Keratinocyte (primary cell): ENCODE data around the gene NECAP2. TPM values are rescaled to one million over a fixed set of nuclear protein-coding genes. Genes with fewer than 3 reads are reported as not detected.
A peak's percentile ranks its signal among the peaks of the same experiment; 100 is the strongest.

ENCODE experiments used
- DNase-seq: peaks from one replicate; pipeline ENCODE4 v3.0.0-alpha.2; 2011; ENCODE audit warnings: low read depth, missing footprints, low spot score
- FAIRE-seq: peaks from 2 replicates; lab custom pipeline; 2011; peaks lifted over from hg19 to GRCh38; lab: Jason Lieb, UNC
- H2AFZ ChIP-seq: 2 replicates; pipeline ENCODE4 v1.6.0; 2012; ENCODE audit warnings: low read length, control low read depth, inconsistent platforms; ENCODE audit not compliant: control insufficient read depth
- H3K27ac ChIP-seq: 2 replicates; pipeline ENCODE4 v1.5.1; 2011; ENCODE audit warnings: low read length; ENCODE audit not compliant: control insufficient read depth, insufficient read depth
- H3K27me3 ChIP-seq: 3 replicates; pipeline ENCODE4 v1.6.0; 2011; ENCODE audit warnings: low read length; ENCODE audit not compliant: control insufficient read depth, insufficient read depth; ENCODE audit errors: extremely low read depth
- H3K36me3 ChIP-seq, 2 experiments: 2 replicates in 1 of 2; 3 replicates in 1 of 2; pipeline ENCODE4 v1.5.1; 2011; ENCODE audit warnings: low read length in 2 of 2, mild to moderate bottlenecking in 1 of 2; ENCODE audit not compliant: control insufficient read depth in 2 of 2, insufficient read depth in 2 of 2; ENCODE audit errors: extremely low read depth in 1 of 2
- H3K4me1 ChIP-seq: 3 replicates; pipeline ENCODE4 v1.5.1; 2011; ENCODE audit warnings: low read length; ENCODE audit not compliant: control insufficient read depth, insufficient read depth; ENCODE audit errors: extremely low read depth
- H3K4me2 ChIP-seq: 3 replicates; pipeline ENCODE4 v1.6.0; 2011; ENCODE audit warnings: low read depth, low read length; ENCODE audit not compliant: control insufficient read depth, insufficient read depth; ENCODE audit errors: extremely low read depth
- H3K4me3 ChIP-seq, 3 experiments: fragments of 200-600 bp in 1 of 3; sonication (generic) in 1 of 3; 2 replicates in 2 of 3; 3 replicates in 1 of 3; pipeline ENCODE4 v1.5.1; 2011 to 2016; ENCODE audit warnings: low read length in 3 of 3, mild to moderate bottlenecking in 3 of 3, control low read depth in 2 of 3, inconsistent platforms in 1 of 3, low read depth in 1 of 3, mixed read lengths in 1 of 3, mixed run types in 1 of 3, moderate library complexity in 1 of 3; ENCODE audit not compliant: control insufficient read depth in 2 of 3, insufficient read depth in 2 of 3; ENCODE audit errors: extremely low read depth in 1 of 3
- H3K79me2 ChIP-seq: 2 replicates; pipeline ENCODE4 v1.6.0; 2012; ENCODE audit warnings: low read length; ENCODE audit not compliant: control insufficient read depth, insufficient read depth
- H3K9ac ChIP-seq: 3 replicates; pipeline ENCODE4 v1.6.0; 2011; ENCODE audit warnings: low read length; ENCODE audit not compliant: control insufficient read depth, insufficient read depth; ENCODE audit errors: extremely low read depth
- H3K9me1 ChIP-seq: 3 replicates; pipeline ENCODE4 v1.6.0; 2011; ENCODE audit warnings: low read length; ENCODE audit not compliant: control insufficient read depth, insufficient read depth; ENCODE audit errors: extremely low read depth
- H3K9me3 ChIP-seq: 2 replicates; pipeline ENCODE4 v1.5.1; 2012; ENCODE audit warnings: low read depth, low read length; ENCODE audit not compliant: control insufficient read depth
- H4K20me1 ChIP-seq: 3 replicates; pipeline ENCODE4 v1.6.0; 2011; ENCODE audit warnings: low read length; ENCODE audit not compliant: control insufficient read depth, insufficient read depth; ENCODE audit errors: extremely low read depth
- EZH2 ChIP-seq: IDR thresholded peaks from one replicate; pipeline ENCODE4 v1.6.1; 2012; ENCODE audit warnings: inconsistent platforms, mild to moderate bottlenecking, low read length, moderate library complexity
- dilution Hi-C: fragments of 300-500 bp; cut with MboI; formaldehyde crosslinking; loops from one replicate; pipeline ENCODE4 v1.7.0; 2020; ENCODE audit warnings: low sequenced_read_pairs; ENCODE audit not compliant: extremely low pct_ligation_motif_present
- polyA minus RNA-seq, 3 experiments: library from RNA; depleted of rRNA, polyadenylated mRNA; stranded (reverse); fragments of >200 nt; gene quantifications; 1 replicate in 1 of 3; 2 replicates in 1 of 3; 3 replicates in 1 of 3; pipeline ENCODE4 v1.2.3, GENCODE V29; 2011
- polyA plus RNA-seq, 5 experiments: library from polyadenylated mRNA; depleted of rRNA in 3 of 5; stranded (reverse) in 3 of 5; stranded (forward) in 1 of 5; unstranded in 1 of 5; fragments of >200 nt; gene quantifications; 1 replicate in 1 of 5; 2 replicates in 3 of 5; 3 replicates in 1 of 5; pipeline versions ENCODE4 v1.2.1 to v1.2.3, GENCODE V29; 2011 to 2012; ENCODE audit warnings: missing spikeins in 2 of 5, low read depth in 1 of 5, low replicate concordance in 1 of 5
- TF ChIP-seq, protein P1 (sequence below), 3 experiments: IDR thresholded peaks in 1 of 3; conservative IDR thresholded peaks in 1 of 3; optimal IDR thresholded peaks in 1 of 3; 2 replicates in 2 of 3; 3 replicates in 1 of 3; pipeline versions ENCODE3 to v1.5.1; 2011; ENCODE audit warnings: low read length in 3 of 3, mild to moderate bottlenecking in 3 of 3, moderate library complexity in 2 of 3, control low read depth in 1 of 3, inconsistent platforms in 1 of 3; ENCODE audit not compliant: insufficient read depth in 2 of 3; ENCODE audit errors: extremely low read depth in 1 of 3

Gene NECAP2, protein sequence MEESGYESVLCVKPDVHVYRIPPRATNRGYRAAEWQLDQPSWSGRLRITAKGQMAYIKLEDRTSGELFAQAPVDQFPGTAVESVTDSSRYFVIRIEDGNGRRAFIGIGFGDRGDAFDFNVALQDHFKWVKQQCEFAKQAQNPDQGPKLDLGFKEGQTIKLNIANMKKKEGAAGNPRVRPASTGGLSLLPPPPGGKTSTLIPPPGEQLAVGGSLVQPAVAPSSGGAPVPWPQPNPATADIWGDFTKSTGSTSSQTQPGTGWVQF
- polyA plus RNA-seq (75.7 to 90.2 TPM (median 84.9 TPM) in 3 replicates), polyA minus RNA-seq (62.3 to 84.4 TPM (median 67.7 TPM) in 3 replicates)
- 18.9 TPM for polyA plus RNA-seq (2011; ENCODE audit: low read depth)
- 83.1 and 87.7 TPM in 2 replicates for polyA plus RNA-seq (2011; cell fraction: cytosol; rRNA removed)
- 76.6 and 86.6 TPM in 2 replicates for polyA plus RNA-seq (2011; cell fraction: nucleus; rRNA removed)
- 49.4 and 62.3 TPM in 2 replicates for polyA plus RNA-seq (2012; ENCODE audit: low replicate concordance)
- 79.4 TPM for polyA minus RNA-seq (2011; cell fraction: cytosol; rRNA and poly(A)+ RNA removed)
- polyA minus RNA-seq (2011; cell fraction: nucleus; rRNA and poly(A)+ RNA removed), result 39.8 and 60.2 TPM in 2 replicates

DNA sequence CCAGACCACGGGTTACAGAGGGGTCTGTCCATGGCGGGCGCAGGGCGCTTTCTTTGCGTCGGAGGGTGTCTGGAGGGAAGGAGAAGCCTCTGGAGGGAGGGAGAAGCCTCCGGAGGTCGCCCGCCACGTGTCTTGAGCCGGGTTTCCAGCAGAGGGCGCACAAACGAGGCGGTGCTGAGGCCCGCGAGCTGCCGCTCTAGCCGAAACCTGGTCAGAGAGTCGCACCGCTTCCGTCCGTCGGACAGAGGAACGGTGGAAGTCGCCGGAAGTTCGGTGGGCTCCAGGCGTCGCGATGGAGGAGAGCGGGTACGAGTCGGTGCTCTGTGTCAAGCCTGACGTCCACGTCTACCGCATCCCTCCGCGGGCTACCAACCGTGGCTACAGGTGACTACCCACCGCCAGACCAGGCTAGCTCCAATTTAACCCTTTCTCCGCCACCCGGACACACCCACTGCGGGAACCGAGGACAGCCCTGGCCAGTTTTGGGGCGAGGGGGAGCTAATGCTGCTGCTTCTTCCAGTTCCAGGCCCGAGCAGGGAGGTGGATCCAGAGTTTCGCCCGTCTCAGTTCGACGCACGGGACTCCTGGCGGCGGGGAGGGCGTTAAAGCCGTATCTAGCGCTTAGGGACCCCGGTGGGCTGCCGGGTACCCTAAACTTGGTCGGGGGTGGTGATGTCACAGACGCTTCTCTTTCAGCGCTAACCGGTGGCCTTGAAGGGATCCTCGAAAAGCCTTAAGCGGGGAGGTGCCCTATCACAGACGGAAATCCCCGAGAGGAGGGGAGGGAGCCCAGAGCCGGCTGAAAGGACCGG, at the start of gene NECAP2:
Gene NECAP2, plus strand, starts transcription at position 255 of the 812 bp plus-strand sequence. Its CDS starts 38 bp downstream, at position 293.
- peak within 1 kb of the TSS; percentile 85 for H3K27ac ChIP-seq
- H3K4me1 ChIP-seq, result peaks cover 3% of the 10 kb centered on the region
- H3K4me3 ChIP-seq, result peak within 1 kb of the TSS; percentile 86 to 99 (median 97)
- TF ChIP-seq, protein P1, sequence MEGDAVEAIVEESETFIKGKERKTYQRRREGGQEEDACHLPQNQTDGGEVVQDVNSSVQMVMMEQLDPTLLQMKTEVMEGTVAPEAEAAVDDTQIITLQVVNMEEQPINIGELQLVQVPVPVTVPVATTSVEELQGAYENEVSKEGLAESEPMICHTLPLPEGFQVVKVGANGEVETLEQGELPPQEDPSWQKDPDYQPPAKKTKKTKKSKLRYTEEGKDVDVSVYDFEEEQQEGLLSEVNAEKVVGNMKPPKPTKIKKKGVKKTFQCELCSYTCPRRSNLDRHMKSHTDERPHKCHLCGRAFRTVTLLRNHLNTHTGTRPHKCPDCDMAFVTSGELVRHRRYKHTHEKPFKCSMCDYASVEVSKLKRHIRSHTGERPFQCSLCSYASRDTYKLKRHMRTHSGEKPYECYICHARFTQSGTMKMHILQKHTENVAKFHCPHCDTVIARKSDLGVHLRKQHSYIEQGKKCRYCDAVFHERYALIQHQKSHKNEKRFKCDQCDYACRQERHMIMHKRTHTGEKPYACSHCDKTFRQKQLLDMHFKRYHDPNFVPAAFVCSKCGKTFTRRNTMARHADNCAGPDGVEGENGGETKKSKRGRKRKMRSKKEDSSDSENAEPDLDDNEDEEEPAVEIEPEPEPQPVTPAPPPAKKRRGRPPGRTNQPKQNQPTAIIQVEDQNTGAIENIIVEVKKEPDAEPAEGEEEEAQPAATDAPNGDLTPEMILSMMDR (optimal IDR thresholded peaks at IDR 0.05 in 1 of 3, IDR thresholded peaks at IDR 0.05 in 1 of 3, conservative IDR thresholded peaks at IDR 0.05 in 1 of 3; ENCODE audit: extremely low read depth in 1 of 3, insufficient read depth in 2 of 3, low read length in 3 of 3), result peak; percentile 84 to 97 (median 90)
- TF ChIP-seq EZH2, result no peak
- peak; percentile 49 for DNase-seq
- H3K9me3 ChIP-seq, result no peaks in the 10 kb centered on the region
- H2AFZ ChIP-seq, result peak within 1 kb of the TSS; percentile 95
- dilution Hi-C loops, result no loop called here
- peaks cover 9 to 23% of the 10 kb centered on the region in 2 experiments for H3K36me3 ChIP-seq
- no peaks in the 10 kb centered on the region for H3K27me3 ChIP-seq
- FAIRE-seq, result peak; percentile 58
- H3K79me2 ChIP-seq, result peaks cover 46% of the 10 kb centered on the region
- no peaks in the 10 kb centered on the region for H3K9me1 ChIP-seq
- H4K20me1 ChIP-seq, result no peaks in the 10 kb centered on the region
- peak within 1 kb of the TSS; percentile 99 for H3K9ac ChIP-seq
- peak within 1 kb of the TSS; percentile 87 for H3K4me2 ChIP-seq

DNA sequence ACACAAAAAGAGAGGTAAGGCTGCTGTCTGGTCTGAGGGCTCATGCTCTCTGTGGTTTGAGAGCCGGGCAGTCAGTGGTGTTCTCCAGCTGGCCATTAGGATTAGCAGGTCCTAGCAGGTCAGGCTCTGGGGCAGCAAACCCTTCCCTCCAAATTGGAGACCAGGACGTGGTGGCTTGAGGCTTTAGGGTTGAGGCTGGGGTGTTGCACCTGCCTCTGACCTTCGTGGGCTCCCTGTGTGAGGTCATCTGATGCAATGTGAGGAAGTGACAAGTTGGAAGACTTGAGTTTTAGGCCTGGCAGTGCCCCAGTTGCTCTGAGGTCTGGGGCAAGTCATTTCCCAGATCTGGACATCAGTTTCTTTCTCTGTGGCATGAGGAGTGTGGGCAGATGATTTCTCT, 49.1 kb upstream of the NECAP2 start:
- peaks cover 12 to 17% of the 10 kb centered on the region in 2 experiments for H3K36me3 ChIP-seq
- no peaks in the 10 kb centered on the region for H3K27me3 ChIP-seq
- no peaks in the 10 kb centered on the region for H3K9me3 ChIP-seq
- H3K4me2 ChIP-seq, result no peak overlapping the region
- dilution Hi-C loops, result no loop called here
- no peak overlapping the region for H3K9ac ChIP-seq
- peaks cover 11% of the 10 kb centered on the region for H3K9me1 ChIP-seq
- DNase-seq (no peak), FAIRE-seq (no peak)
- TF ChIP-seq, protein P1 (optimal IDR thresholded peaks at IDR 0.05 in 1 of 3, IDR thresholded peaks at IDR 0.05 in 1 of 3, conservative IDR thresholded peaks at IDR 0.05 in 1 of 3; ENCODE audit: extremely low read depth in 1 of 3, insufficient read depth in 2 of 3, low read length in 3 of 3), result no peak
- no peak for TF ChIP-seq EZH2
- peaks cover 29% of the 10 kb centered on the region for H3K4me1 ChIP-seq
- peaks cover 76% of the 10 kb centered on the region for H3K79me2 ChIP-seq
- H2AFZ ChIP-seq, result no peak overlapping the region
- H3K27ac ChIP-seq, result peak overlapping the region; percentile 18
- peaks cover 46% of the 10 kb centered on the region for H4K20me1 ChIP-seq
- no peak overlapping the region for H3K4me3 ChIP-seq
